Measurements from ENCODE around the gene ITPRIPL2.

ITPRIPL2 gene

GRCh38 chr16:19132898-19133297 lies 19.1 kb downstream of the ITPRIPL2 start:
- Histone ChIP-seq H4K20me1 (ENCODE audit: insufficient read depth, low read length, poor library complexity, severe bottlenecking) (no peaks in the 10 kb centered on the region), H3F3A (ENCODE audit: low read depth) (no peaks in the 10 kb centered on the region), H3K4me3 (ENCODE audit: low read length, poor library complexity, severe bottlenecking) (no peak overlapping the region), H3K9me3 (ENCODE audit: insufficient read depth, low read depth, low read length) (no peaks in the 10 kb centered on the region), H3K79me2 (ENCODE audit: insufficient read depth, low read length) (no peaks in the 10 kb centered on the region), H3K27me3 (ENCODE audit: insufficient read depth, low read length, poor library complexity, severe bottlenecking) (no peaks in the 10 kb centered on the region), H3K4me1 (ENCODE audit: insufficient read depth, low read length, poor library complexity, severe bottlenecking) (peaks cover 13% of the 10 kb centered on the region), H3K9me2 (replicated peaks; ENCODE audit: low read depth, low read length) (no peaks in the 10 kb centered on the region), H2AFZ (ENCODE audit: low read length) (no peak overlapping the region), H3K4me2 (ENCODE audit: low read depth, low read length, poor library complexity, severe bottlenecking) (no peak overlapping the region), H3K9ac (ENCODE audit: low read depth, low read length, poor library complexity, severe bottlenecking) (no peak overlapping the region), H3K36me3 (ENCODE audit: insufficient read depth, low read length) (no peaks in the 10 kb centered on the region)
- no peak for TF ChIP-seq EZH2phosphoT487 (IDR thresholded peaks at IDR 0.05; ENCODE audit: borderline replicate concordance)
- TF ChIP-seq, protein P1, sequence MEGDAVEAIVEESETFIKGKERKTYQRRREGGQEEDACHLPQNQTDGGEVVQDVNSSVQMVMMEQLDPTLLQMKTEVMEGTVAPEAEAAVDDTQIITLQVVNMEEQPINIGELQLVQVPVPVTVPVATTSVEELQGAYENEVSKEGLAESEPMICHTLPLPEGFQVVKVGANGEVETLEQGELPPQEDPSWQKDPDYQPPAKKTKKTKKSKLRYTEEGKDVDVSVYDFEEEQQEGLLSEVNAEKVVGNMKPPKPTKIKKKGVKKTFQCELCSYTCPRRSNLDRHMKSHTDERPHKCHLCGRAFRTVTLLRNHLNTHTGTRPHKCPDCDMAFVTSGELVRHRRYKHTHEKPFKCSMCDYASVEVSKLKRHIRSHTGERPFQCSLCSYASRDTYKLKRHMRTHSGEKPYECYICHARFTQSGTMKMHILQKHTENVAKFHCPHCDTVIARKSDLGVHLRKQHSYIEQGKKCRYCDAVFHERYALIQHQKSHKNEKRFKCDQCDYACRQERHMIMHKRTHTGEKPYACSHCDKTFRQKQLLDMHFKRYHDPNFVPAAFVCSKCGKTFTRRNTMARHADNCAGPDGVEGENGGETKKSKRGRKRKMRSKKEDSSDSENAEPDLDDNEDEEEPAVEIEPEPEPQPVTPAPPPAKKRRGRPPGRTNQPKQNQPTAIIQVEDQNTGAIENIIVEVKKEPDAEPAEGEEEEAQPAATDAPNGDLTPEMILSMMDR (conservative IDR thresholded peaks at IDR 0.05; ENCODE audit: low read length): no peak

GRCh38 chr16:19133600-19133999 lies 19.8 kb downstream of the ITPRIPL2 start:
- Histone ChIP-seq H2AFZ (ENCODE audit: low read length) (no peak overlapping the region), H3K27me3 (ENCODE audit: insufficient read depth, low read length, poor library complexity, severe bottlenecking) (no peaks in the 10 kb centered on the region), H3K9me2 (replicated peaks; ENCODE audit: low read depth, low read length) (no peaks in the 10 kb centered on the region), H3K9ac (ENCODE audit: low read depth, low read length, poor library complexity, severe bottlenecking) (no peak overlapping the region), H3K4me3 (ENCODE audit: low read length, poor library complexity, severe bottlenecking) (no peak overlapping the region), H3K36me3 (ENCODE audit: insufficient read depth, low read length) (no peaks in the 10 kb centered on the region), H3F3A (ENCODE audit: low read depth) (no peaks in the 10 kb centered on the region), H3K79me2 (ENCODE audit: insufficient read depth, low read length) (no peaks in the 10 kb centered on the region), H3K9me3 (ENCODE audit: insufficient read depth, low read depth, low read length) (no peaks in the 10 kb centered on the region), H3K4me1 (ENCODE audit: insufficient read depth, low read length, poor library complexity, severe bottlenecking) (peaks cover 13% of the 10 kb centered on the region), H3K4me2 (ENCODE audit: low read depth, low read length, poor library complexity, severe bottlenecking) (no peak overlapping the region), H4K20me1 (ENCODE audit: insufficient read depth, low read length, poor library complexity, severe bottlenecking) (no peaks in the 10 kb centered on the region)
- TF ChIP-seq, protein P1 (conservative IDR thresholded peaks at IDR 0.05; ENCODE audit: low read length): no peak
- no peak for TF ChIP-seq EZH2phosphoT487 (IDR thresholded peaks at IDR 0.05; ENCODE audit: borderline replicate concordance)

DNA sequence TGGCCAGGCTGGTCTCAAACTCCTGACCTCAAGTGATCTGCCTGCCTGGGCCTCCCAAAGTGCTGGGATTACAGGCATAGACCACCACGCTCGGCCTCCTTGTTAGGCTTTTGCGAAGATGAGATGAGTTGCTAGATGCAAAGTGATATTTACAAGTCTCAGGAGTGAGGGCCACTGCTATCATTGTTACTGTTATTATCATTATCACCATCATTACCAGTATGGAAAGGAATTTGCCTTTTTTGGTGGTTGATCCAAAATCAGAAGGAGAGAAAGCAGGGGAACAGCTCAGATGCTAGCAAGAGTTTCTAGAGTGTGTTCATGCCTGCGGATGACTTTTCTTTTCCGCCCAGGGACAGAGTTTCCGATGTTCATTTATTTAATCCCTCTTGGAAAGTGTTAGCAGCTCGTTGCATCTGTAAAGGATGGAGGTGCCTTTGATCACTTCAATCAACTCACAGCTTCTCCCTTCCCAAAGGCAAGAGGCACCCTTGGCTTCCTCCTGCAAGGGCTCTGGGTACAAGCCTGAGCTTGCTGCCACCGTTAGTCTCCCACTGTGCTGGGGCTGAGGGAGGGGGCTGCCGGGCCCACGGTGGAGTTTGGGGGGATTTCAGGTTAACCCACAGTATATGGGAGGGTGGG lies 21.6 kb downstream of the ITPRIPL2 start:
- H3K9ac ChIP-seq (ENCODE audit: low read depth, low read length, poor library complexity, severe bottlenecking): no peak overlapping the region
- H3F3A ChIP-seq (ENCODE audit: low read depth): no peaks in the 10 kb centered on the region
- H3K4me1 ChIP-seq (ENCODE audit: insufficient read depth, low read length, poor library complexity, severe bottlenecking): peaks cover 10% of the 10 kb centered on the region
- no peak for TF ChIP-seq EZH2phosphoT487 (IDR thresholded peaks at IDR 0.05; ENCODE audit: borderline replicate concordance)
- TF ChIP-seq, protein P1 (conservative IDR thresholded peaks at IDR 0.05; ENCODE audit: low read length): no peak
- no peaks in the 10 kb centered on the region for H3K27me3 ChIP-seq (ENCODE audit: insufficient read depth, low read length, poor library complexity, severe bottlenecking)
- no peak overlapping the region for H3K4me2 ChIP-seq (ENCODE audit: low read depth, low read length, poor library complexity, severe bottlenecking)
- no peaks in the 10 kb centered on the region for H3K9me2 ChIP-seq (replicated peaks; ENCODE audit: low read depth, low read length)
- no peak overlapping the region for H2AFZ ChIP-seq (ENCODE audit: low read length)
- H3K79me2 ChIP-seq (ENCODE audit: insufficient read depth, low read length): no peaks in the 10 kb centered on the region
- H4K20me1 ChIP-seq (ENCODE audit: insufficient read depth, low read length, poor library complexity, severe bottlenecking): no peaks in the 10 kb centered on the region
- H3K4me3 ChIP-seq (ENCODE audit: low read length, poor library complexity, severe bottlenecking): no peak overlapping the region
- no peaks in the 10 kb centered on the region for H3K9me3 ChIP-seq (ENCODE audit: insufficient read depth, low read depth, low read length)
- H3K36me3 ChIP-seq (ENCODE audit: insufficient read depth, low read length): no peaks in the 10 kb centered on the region

All from Loucy (cell line).